Left hindlimb (tissue), 1 donor: Measurements from ENCODE around the gene SIVA1.
"Not testable (repeated sequence)": the region's sequence is repeated elsewhere in the genome, so short reads cannot be mapped to it uniquely, and the experiment has no call there.

Source experiments
- DNase-seq: peaks from one replicate; pipeline ENCODE4 v3.0.0-alpha.2; 2018

The SIVA1 gene

GRCh38 chr14:104734991-104735779 lies 17.8 kb upstream of the SIVA1 start:
- no peak for DNase-seq

GRCh38 chr14:104735830-104736642 lies 16.9 kb upstream of the SIVA1 start:
- peak; percentile 86 for DNase-seq

- no peak for DNase-seq
Measured at GRCh38 chr14:104738375-104739019, 14.4 kb upstream of the SIVA1 start.

GRCh38 chr14:104739026-104739425 lies 13.9 kb upstream of the SIVA1 start:
- no peak for DNase-seq

- DNase-seq, result no peak
Measured at GRCh38 chr14:104739546-104740516, 13.1 kb upstream of the SIVA1 start.

- no peak for DNase-seq
Measured at GRCh38 chr14:104741108-104741802, 11.7 kb upstream of the SIVA1 start.

GRCh38 chr14:104741803-104742251 lies 11.1 kb upstream of the SIVA1 start:
- DNase-seq, result no peak

GRCh38 chr14:104742586-104743455 lies 10.1 kb upstream of the SIVA1 start:
- no peak for DNase-seq

- DNase-seq, result no peak
Measured at GRCh38 chr14:104743461-104744380, 9.2 kb upstream of the SIVA1 start.

GRCh38 chr14:104744484-104744883 lies 8.5 kb upstream of the SIVA1 start:
- DNase-seq, result no peak

GRCh38 chr14:104745431-104745830 lies 7.5 kb upstream of the SIVA1 start:
- no peak for DNase-seq

GRCh38 chr14:104746071-104746545 lies 6.8 kb upstream of the SIVA1 start:
- no peak for DNase-seq

GRCh38 chr14:104746934-104747481 lies 5.9 kb upstream of the SIVA1 start:
- DNase-seq, result no peak

GRCh38 chr14:104747876-104748275 lies 5.1 kb upstream of the SIVA1 start:
- DNase-seq, result no peak

GRCh38 chr14:104749111-104749649 lies 3.8 kb upstream of the SIVA1 start:
- no peak for DNase-seq

- DNase-seq, result no peak
Measured at GRCh38 chr14:104750056-104750752, 2.7 kb upstream of the SIVA1 start.

- DNase-seq, result not testable (repeated sequence)
Measured at GRCh38 chr14:104750753-104751057, 2.2 kb upstream of the SIVA1 start.
